GM23338 (cell line): ENCODE results near the gene DOCK2. TPM values are rescaled to one million over a fixed set of nuclear protein-coding genes. Genes with fewer than 3 reads are reported as not detected.

Experiments
- ATAC-seq: fragments of 200-7000 bp; cut with Tn5 transposase; 3 replicates; pipeline ENCODE4 v1.9.1; 2020
- DNase-seq: peaks from one replicate; pipeline ENCODE4 v3.0.0-alpha.2; 2015; ENCODE audit warnings: low spot score
- H2AFZ ChIP-seq: fragments of 200-600 bp; sonication (generic); 2 replicates; pipeline ENCODE4 v1.8.0; 2016; ENCODE audit warnings: antibody characterized with exemption, mild to moderate bottlenecking, moderate library complexity
- H3F3A ChIP-seq: fragments of 200-600 bp; sonication (generic); replicated peaks from 2 replicates; pipeline ENCODE4 v1.8.0; 2017; ENCODE audit warnings: antibody characterized with exemption, mixed run types, low read depth
- H3K27ac ChIP-seq: fragments of 200-600 bp; sonication (generic); 2 replicates; pipeline ENCODE4 v1.6.1; 2016; ENCODE audit warnings: low read depth
- H3K27me3 ChIP-seq: fragments of 200-600 bp; sonication (generic); 2 replicates; pipeline ENCODE4 v1.8.0; 2016; ENCODE audit warnings: mild to moderate bottlenecking, mixed run types, moderate library complexity; ENCODE audit not compliant: insufficient read depth
- H3K36me3 ChIP-seq: fragments of 200-600 bp; sonication (generic); 2 replicates; pipeline ENCODE4 v1.8.0; 2016; ENCODE audit warnings: mild to moderate bottlenecking; ENCODE audit not compliant: insufficient read depth
- H3K4me1 ChIP-seq: fragments of 200-600 bp; sonication (generic); 2 replicates; pipeline ENCODE4 v1.8.0; 2016; ENCODE audit warnings: mild to moderate bottlenecking, moderate library complexity; ENCODE audit not compliant: insufficient read depth
- H3K4me2 ChIP-seq: fragments of 200-600 bp; sonication (generic); 2 replicates; pipeline ENCODE4 v1.7.1; 2017; ENCODE audit warnings: mixed run types
- H3K4me3 ChIP-seq: fragments of 200-600 bp; sonication (generic); 2 replicates; pipeline ENCODE4 v1.6.1; 2016; ENCODE audit warnings: mixed run types
- H3K79me2 ChIP-seq: fragments of 200-600 bp; sonication (generic); replicated peaks from 2 replicates; pipeline ENCODE4 v1.8.0; 2017; ENCODE audit warnings: mild to moderate bottlenecking; ENCODE audit not compliant: insufficient read depth
- H3K9me2 ChIP-seq: fragments of 200-600 bp; sonication (generic); 2 replicates; pipeline ENCODE4 v1.8.0; 2017; ENCODE audit not compliant: insufficient read depth
- H4K20me1 ChIP-seq: fragments of 200-600 bp; sonication (generic); replicated peaks from 2 replicates; pipeline ENCODE4 v1.8.0; 2017; ENCODE audit warnings: mild to moderate bottlenecking; ENCODE audit not compliant: insufficient read depth
- H3K27ac Mint-ChIP-seq: 2 replicates; pipeline ENCODE4 v1.8.0; 2020; ENCODE audit warnings: inconsistent platforms, mild to moderate bottlenecking, moderate library complexity, mixed read lengths
- H3K27me3 Mint-ChIP-seq: 3 replicates; pipeline ENCODE4 v1.8.0; 2022; ENCODE audit warnings: low read depth, mild to moderate bottlenecking, moderate library complexity, mixed read lengths, inconsistent platforms; ENCODE audit not compliant: insufficient read depth, poor library complexity
- H3K36me3 Mint-ChIP-seq: 3 replicates; pipeline ENCODE4 v1.8.0; 2021; ENCODE audit warnings: low read depth, mild to moderate bottlenecking, inconsistent platforms, moderate library complexity, mixed read lengths
- H3K4me1 Mint-ChIP-seq: 3 replicates; pipeline ENCODE4 v1.8.0; 2020; ENCODE audit warnings: mild to moderate bottlenecking, inconsistent platforms, mixed read lengths
- H3K4me3 Mint-ChIP-seq: 3 replicates; pipeline ENCODE4 v1.8.0; 2021; ENCODE audit warnings: moderate library complexity, mild to moderate bottlenecking, inconsistent platforms, mixed read lengths
- H3K9me3 Mint-ChIP-seq: 3 replicates; pipeline ENCODE4 v1.8.0; 2020; ENCODE audit warnings: moderate library complexity, mild to moderate bottlenecking, inconsistent platforms, mixed read lengths
- CREB1 ChIP-seq: fragments of 250-450 bp; sonication (Bioruptor Pico); IDR thresholded peaks from 2 replicates; pipeline ENCODE4 v1.5.0; 2020; ENCODE audit warnings: low read depth, mild to moderate bottlenecking, moderate library complexity
- CTCF ChIP-seq, 2 experiments: fragments of 200-600 bp in 1 of 2; sonication (generic) in 1 of 2; conservative IDR thresholded peaks; 2 replicates each; pipeline versions ENCODE4 v1.5.1 to v1.6.1; 2016 to 2017; ENCODE audit warnings: antibody characterized with exemption in 2 of 2, low read depth in 2 of 2, mild to moderate bottlenecking in 2 of 2, moderate library complexity in 1 of 2
- ETS1 ChIP-seq: IDR thresholded peaks from 2 replicates; pipeline ENCODE4 v1.6.1; 2016; ENCODE audit warnings: antibody characterized with exemption
- EZH2 ChIP-seq: fragments of 200-600 bp; sonication (generic); IDR thresholded peaks from one replicate; pipeline ENCODE4 v1.8.0; 2017; ENCODE audit warnings: antibody characterized with exemption, mild to moderate bottlenecking, low read depth; ENCODE audit not compliant: unreplicated experiment
- EZH2phosphoT487 ChIP-seq: fragments of 200-600 bp; sonication (generic); IDR thresholded peaks from one replicate; pipeline ENCODE4 v1.8.1; 2018; ENCODE audit warnings: antibody characterized with exemption; ENCODE audit not compliant: unreplicated experiment
- JUNB ChIP-seq: IDR thresholded peaks from one replicate; pipeline ENCODE4 v1.6.1; 2016; ENCODE audit warnings: antibody characterized with exemption; ENCODE audit not compliant: unreplicated experiment
- NANOG ChIP-seq: IDR thresholded peaks from 2 replicates; pipeline ENCODE4 v1.6.1; 2016; ENCODE audit warnings: antibody characterized with exemption, borderline replicate concordance
- POLR2AphosphoS5 ChIP-seq: IDR thresholded peaks from 2 replicates; pipeline ENCODE4 v1.6.1; 2016; ENCODE audit warnings: antibody characterized with exemption, low read depth
- REST ChIP-seq: IDR thresholded peaks from one replicate; pipeline ENCODE4 v1.6.1; 2018; ENCODE audit warnings: antibody characterized with exemption; ENCODE audit not compliant: unreplicated experiment
- STAT1 ChIP-seq: IDR thresholded peaks from one replicate; pipeline ENCODE4 v1.6.1; 2016; ENCODE audit warnings: antibody characterized with exemption; ENCODE audit not compliant: unreplicated experiment
- ZNF114 ChIP-seq: fragments of 250-450 bp; sonication (Bioruptor Pico); IDR thresholded peaks from 2 replicates; pipeline ENCODE4 v1.5.0; 2020; ENCODE audit warnings: mild to moderate bottlenecking, moderate library complexity
- ZNF331 ChIP-seq: fragments of 250-450 bp; sonication (Bioruptor Pico); IDR thresholded peaks from 2 replicates; pipeline ENCODE4 v1.5.0; 2020; ENCODE audit warnings: low read depth, mild to moderate bottlenecking, moderate library complexity
- ZNF462 ChIP-seq: fragments of 250-450 bp; sonication (Bioruptor Pico); IDR thresholded peaks from 2 replicates; pipeline ENCODE4 v1.5.0; 2020; ENCODE audit warnings: mild to moderate bottlenecking, moderate library complexity
- polyA plus RNA-seq: library from polyadenylated mRNA; unstranded; fragments of >200 nt; fragmentation: Nextera tagmentation; extraction: Ambion mirVana; gene quantifications from 2 replicates; pipeline ENCODE4 v1.2.1, GENCODE V29; 2016
- total RNA-seq: library from RNA; depleted of rRNA; stranded (reverse); fragments of >200 nt; shearing (Covaris generic); gene quantifications from 2 replicates; pipeline ENCODE4 v1.2.3, GENCODE V29; 2014

The DOCK2 gene
- total and polyA plus RNA-seq, 2 experiments from 2014 or later, result 3.7 to 9.4 TPM

GRCh38 chr5:169848792-169849191 lies 211.7 kb downstream of the DOCK2 start:
- Histone ChIP-seq H3K79me2 (no peaks in the 10 kb centered on the region), H3K4me3 (no peak overlapping the region), H3K4me1 (no peaks in the 10 kb centered on the region), H3K36me3 (no peaks in the 10 kb centered on the region), H2AFZ (no peak overlapping the region), H3K9me2 (no peaks in the 10 kb centered on the region), H4K20me1 (no peaks in the 10 kb centered on the region), H3K27ac (no peak overlapping the region), H3K27me3 (no peaks in the 10 kb centered on the region), H3F3A (no peaks in the 10 kb centered on the region), H3K4me2 (no peak overlapping the region)
- no peak for ATAC-seq
- no peak for DNase-seq
- TF ChIP-seq JUNB, result no peak
- TF ChIP-seq ETS1, result no peak
- TF ChIP-seq CTCF (conservative IDR thresholded peaks at IDR 0.05; ENCODE audit: low read depth in 2 of 2), result no peak
- TF ChIP-seq POLR2AphosphoS5, result no peak
- TF ChIP-seq ZNF331, result no peak
- TF ChIP-seq STAT1, result no peak
- TF ChIP-seq EZH2, result no peak
- TF ChIP-seq REST, result no peak
- no peak for TF ChIP-seq ZNF462 (CRISPR knock-in tag)
- no peak for TF ChIP-seq EZH2phosphoT487
- no peak for TF ChIP-seq CREB1 (CRISPR knock-in tag)
- TF ChIP-seq NANOG, result no peak
- no peak for TF ChIP-seq ZNF114 (CRISPR knock-in tag)
- Mint-ChIP-seq H3K36me3 (peaks cover 16% of the 10 kb centered on the region), H3K27ac (no peak overlapping the region), H3K27me3 (no peaks in the 10 kb centered on the region), H3K9me3 (peaks cover 29% of the 10 kb centered on the region), H3K4me1 (no peaks in the 10 kb centered on the region), H3K4me3 (no peak overlapping the region)
